GM12875 (cell line): ENCODE results near the gene PIK3R3.

Experiments
- H3K4me3 ChIP-seq: one replicate; pipeline ENCODE4 v1.5.1; 2011; ENCODE audit warnings: low read depth, low read length, control low read depth
- CTCF ChIP-seq: IDR thresholded peaks from 2 replicates; pipeline ENCODE4 v1.5.1; 2011; ENCODE audit warnings: low read depth, mild to moderate bottlenecking, control low read depth, inconsistent platforms, low read length, moderate library complexity, borderline replicate concordance; ENCODE audit not compliant: insufficient read depth

Gene PIK3R3

GRCh38 chr1:46056325-46056724, 76.1 kb downstream of the PIK3R3 start:
- TF ChIP-seq CTCF = no peak
- H3K4me3 ChIP-seq = no peak overlapping the region

DNA sequence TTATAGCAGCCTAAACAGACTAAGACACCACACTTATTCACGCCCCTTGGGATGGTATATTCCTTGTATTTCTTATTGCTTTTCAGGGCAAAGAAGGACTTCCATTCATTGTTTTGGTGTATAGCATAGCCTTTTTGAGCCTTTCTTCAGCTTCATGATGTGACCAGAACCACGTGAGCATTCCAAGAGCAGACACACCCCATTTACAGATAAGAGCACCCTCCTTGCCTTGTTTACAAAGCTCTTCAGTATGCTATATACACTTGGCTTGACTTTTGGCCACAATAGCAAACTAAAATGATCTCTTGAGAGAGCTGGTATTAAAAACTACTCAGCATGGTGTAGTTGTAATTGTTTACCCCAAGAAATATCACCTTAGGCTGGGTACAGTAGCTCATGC, 78.7 kb downstream of the PIK3R3 start:
- no peak for TF ChIP-seq CTCF

DNA sequence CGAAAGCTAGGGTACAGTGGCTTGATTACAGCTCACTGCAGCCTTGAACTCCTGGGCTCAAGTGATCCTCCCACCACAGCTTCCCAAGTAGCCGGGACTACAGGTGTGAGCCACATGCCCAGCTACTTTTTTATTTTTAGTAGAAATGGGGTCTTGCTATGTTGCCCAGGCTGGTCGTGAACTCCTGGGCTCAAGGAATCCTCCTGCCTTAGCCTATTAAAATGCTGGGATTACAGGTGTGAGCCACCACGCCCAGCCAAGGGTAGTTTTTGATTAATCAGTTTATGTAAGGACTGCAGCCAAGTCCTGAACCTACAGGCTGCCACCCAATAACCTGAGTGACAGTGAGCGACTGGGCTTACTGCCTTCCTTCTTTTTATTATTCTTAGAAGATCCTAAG, 88.3 kb downstream of the PIK3R3 start:
- TF ChIP-seq CTCF = no peak
- no peak overlapping the region for H3K4me3 ChIP-seq

More for the DNA sequence above, 78.7 kb downstream of the PIK3R3 start:
- no peak overlapping the region for H3K4me3 ChIP-seq

DNA sequence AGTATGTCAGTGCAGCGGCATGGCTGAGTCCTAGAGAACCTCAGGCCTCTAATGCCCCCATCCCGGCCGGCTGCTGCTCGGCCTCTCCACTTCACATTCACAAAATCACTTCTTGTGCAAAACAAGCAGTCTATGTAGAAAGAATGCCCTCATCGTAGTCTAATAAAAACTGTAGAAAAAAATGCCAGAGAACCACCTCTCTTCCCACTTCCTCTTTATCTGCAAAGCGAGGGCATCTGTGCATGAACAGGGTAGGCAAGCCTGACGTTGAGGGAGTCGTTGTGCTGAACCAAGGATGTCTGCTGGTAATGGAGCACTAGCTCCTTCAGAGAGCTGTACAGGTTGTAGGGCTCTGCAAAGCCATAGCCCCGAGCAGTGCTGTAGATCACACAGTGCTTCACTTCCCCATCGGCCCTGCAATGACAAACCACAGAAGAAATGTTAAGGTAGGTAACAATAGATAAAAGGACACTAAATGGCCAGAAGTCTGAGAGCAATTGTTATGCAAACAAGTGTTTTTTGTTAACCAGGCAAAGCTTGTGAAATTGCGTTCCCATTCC, 88.9 kb downstream of the PIK3R3 start:
- TF ChIP-seq CTCF = no peak
- no peak overlapping the region for H3K4me3 ChIP-seq

- no peak for TF ChIP-seq CTCF
- no peak overlapping the region for H3K4me3 ChIP-seq
Measured at GRCh38 chr1:46041974-46042373, 90.5 kb downstream of the PIK3R3 start.

- no peak for TF ChIP-seq CTCF
- no peak overlapping the region for H3K4me3 ChIP-seq
Measured at GRCh38 chr1:46041551-46041950, 90.9 kb downstream of the PIK3R3 start.

GRCh38 chr1:46039571-46040052, 92.8 kb downstream of the PIK3R3 start:
- no peak for TF ChIP-seq CTCF
- H3K4me3 ChIP-seq = no peak overlapping the region
